GM12872 (cell line): Measurements from ENCODE around the gene SEMA7A.

Source experiments
- CTCF ChIP-seq: IDR thresholded peaks from 3 replicates; pipeline ENCODE4 v1.5.1; 2011; ENCODE audit warnings: low read depth, mild to moderate bottlenecking, low read length, moderate library complexity; ENCODE audit not compliant: insufficient read depth

Gene SEMA7A

DNA sequence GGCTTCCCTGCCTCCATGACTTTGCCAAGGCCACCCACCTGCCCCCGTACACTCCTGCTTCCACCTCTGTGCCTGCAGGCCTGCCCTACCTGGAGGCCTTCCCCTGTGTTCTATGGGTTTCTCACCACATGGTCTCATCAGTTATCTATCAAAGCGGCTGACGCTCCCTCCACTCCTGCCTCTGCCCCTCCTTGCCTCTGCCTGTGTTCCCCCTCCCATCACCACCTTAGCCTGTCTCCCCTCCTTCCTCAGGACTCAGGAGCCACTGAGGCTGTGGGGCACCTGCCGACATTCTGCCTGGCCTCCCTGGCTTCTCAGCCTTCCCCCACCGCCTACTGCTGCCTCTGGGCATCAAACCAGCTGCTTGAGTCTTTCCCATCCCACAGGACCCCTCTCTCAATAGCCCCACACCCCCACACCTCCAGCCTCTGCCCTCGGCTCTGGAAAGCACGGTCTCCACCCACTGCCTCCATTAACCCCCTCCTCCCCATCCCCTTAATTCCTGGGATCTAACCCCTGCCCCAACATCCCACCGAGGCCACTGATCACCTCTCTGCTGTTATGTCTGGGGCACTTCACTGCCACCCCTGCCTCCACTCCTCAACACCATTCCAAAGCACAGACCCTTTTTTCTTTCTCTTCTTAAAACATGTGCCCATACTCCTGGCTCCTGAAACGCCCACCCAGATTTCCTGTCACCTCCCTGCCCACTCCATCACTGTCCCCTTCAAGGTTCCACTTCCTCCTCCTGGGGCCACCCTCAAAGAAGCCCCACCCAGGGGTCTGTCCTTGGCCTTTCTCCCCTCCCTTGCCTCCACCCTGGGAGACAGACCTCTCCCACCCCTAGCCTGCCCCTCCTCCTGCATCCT is 41.9 kb downstream of the SEMA7A start:
- no peak for TF ChIP-seq CTCF

- no peak for TF ChIP-seq CTCF
These were observed 43.0 kb downstream of the SEMA7A start for GRCh38 chr15:74390647-74391288.

GRCh38 chr15:74389241-74390048 is 44.3 kb downstream of the SEMA7A start:
- TF ChIP-seq CTCF, result no peak

GRCh38 chr15:74388363-74388951 is 45.3 kb downstream of the SEMA7A start:
- TF ChIP-seq CTCF, result no peak

DNA sequence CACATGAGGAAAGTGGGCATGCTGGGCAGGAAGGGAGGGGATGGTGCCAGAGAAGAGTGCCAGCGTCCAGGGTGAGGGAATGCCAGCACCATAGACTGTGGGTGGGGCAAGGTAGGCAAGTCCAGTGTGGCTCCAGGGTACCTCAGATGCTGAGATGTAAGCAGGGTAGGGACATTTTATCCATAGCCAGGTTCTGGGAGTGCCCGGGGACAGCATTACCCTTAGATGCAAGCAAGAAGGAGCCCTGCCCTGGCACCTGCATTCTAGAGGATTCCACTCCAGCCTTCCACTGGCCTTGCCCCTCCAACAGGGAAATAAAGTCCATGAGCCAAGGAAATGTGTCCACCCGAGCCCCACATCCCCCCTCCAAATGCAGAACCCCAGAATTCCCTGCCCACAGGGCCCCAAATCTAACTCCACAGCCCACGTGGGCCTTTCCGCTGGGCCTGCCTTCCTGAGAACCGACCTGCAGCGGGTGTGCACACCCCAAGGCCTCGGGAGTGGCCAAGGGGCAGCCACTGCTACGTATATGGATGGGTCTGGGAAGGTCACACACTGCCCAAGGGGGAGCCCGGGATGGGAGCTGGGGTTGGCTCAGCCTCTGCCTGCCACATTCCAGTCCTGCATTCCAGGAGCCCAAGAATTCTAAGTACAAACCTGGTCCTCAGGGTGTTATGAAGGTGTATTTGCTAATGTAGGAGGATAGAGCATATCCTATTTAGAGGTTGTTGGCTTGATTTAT is 46.0 kb downstream of the SEMA7A start:
- TF ChIP-seq CTCF, result no peak

DNA sequence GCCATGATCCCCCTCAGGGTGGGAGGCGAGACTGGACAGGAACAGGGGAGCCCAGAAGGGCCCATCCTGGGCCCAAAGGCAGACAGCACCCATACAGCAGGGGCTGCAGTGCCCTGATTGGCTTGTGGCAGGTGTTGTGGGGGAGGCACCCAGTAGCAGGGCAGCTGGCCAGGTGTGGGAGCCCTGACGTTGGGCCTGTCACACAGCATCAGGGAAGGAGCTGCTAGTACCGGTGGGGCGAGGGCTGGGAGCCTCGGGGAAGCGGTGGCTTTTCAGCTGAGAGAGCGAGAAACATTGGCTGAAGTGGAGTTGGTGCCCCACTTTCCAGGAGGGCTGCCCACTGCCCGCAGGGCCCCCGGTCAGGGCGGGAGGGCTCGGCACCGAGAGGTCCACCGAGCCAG is 46.6 kb downstream of the SEMA7A start:
- no peak for TF ChIP-seq CTCF
